Measurements from ENCODE around the gene PAX4. TPM values are rescaled to one million over a fixed set of nuclear protein-coding genes. Genes with fewer than 3 reads are reported as not detected.

The PAX4 gene
- total and polyA plus RNA-seq, 9 of the 15 experiments (the other 6 are each of a cell fraction or from before 2014, with no cell fraction given) = not detected

- TF ChIP-seq ZNF785 (CRISPR knock-in tag; IDR thresholded peaks at IDR 0.05) (no peak), ZBTB34 (CRISPR knock-in tag; IDR thresholded peaks at IDR 0.05) (no peak), NFE2L1 (tag; IDR thresholded peaks at IDR 0.05; ENCODE audit: borderline replicate concordance, low read depth) (no peak), ZBTB17 (CRISPR knock-in tag; IDR thresholded peaks at IDR 0.05) (peak; percentile 77), L3MBTL2 (IDR thresholded peaks at IDR 0.05) (peak; percentile 97), TFAM (CRISPR knock-in tag; conservative IDR thresholded peaks at IDR 0.05) (no peak), ZNF143 (CRISPR knock-in tag; IDR thresholded peaks at IDR 0.05) (peak; percentile 75), ZNF830 (CRISPR knock-in tag; IDR thresholded peaks at IDR 0.05) (0 out of 2 replicates have a peak, but pooled peaks have one; percentile 62), ATF2 (CRISPR knock-in tag; IDR thresholded peaks at IDR 0.05) (no peak), MNT (conservative IDR thresholded peaks at IDR 0.05) (peak; percentile 85 to 96), E2F3 (CRISPR knock-in tag; IDR thresholded peaks at IDR 0.05) (peak; percentile 59; the same call in 1 of the 2 replicates), ZNF263 (CRISPR knock-in tag; IDR thresholded peaks at IDR 0.05; ENCODE audit: borderline replicate concordance) (no peak), CREB3 (tag; conservative IDR thresholded peaks at IDR 0.05; ENCODE audit: low read depth) (peak; percentile 95), GTF3C2 (IDR thresholded peaks at IDR 0.05; ENCODE audit: borderline replicate concordance, extremely low read depth, insufficient read length) (no peak), CAMTA2 (CRISPR knock-in tag; conservative IDR thresholded peaks at IDR 0.05) (peak; percentile 92; the same call in 1 of the 2 replicates), MEF2D (tag; conservative IDR thresholded peaks at IDR 0.05; ENCODE audit: low read depth) (peak; percentile 82), ZNF217 (CRISPR knock-in tag; IDR thresholded peaks at IDR 0.05) (no peak), RBFOX2 (IDR thresholded peaks at IDR 0.05; ENCODE audit: low read depth, low read length) (peak; percentile 100), ZKSCAN8 (CRISPR knock-in tag; IDR thresholded peaks at IDR 0.05) (no peak)
Observed at GRCh38 chr7:127651556-127652332, 33.8 kb upstream of the PAX4 start, which contains the start of gene SND1 (continued).

Measured in K562 (cell line).